Measurements from ENCODE around the gene FHOD3.

Gene FHOD3

GRCh38 chr18:36297417-36298125 lies at the start of gene FHOD3:
TSS of gene FHOD3 (plus strand) at chr18:36297713. CDS start at chr18:36297836, 123 bp downstream.
- no peak within 1 kb of the TSS for H3K27ac ChIP-seq
- H3K9ac ChIP-seq = peak within 1 kb of the TSS; percentile 69
- H3K4me3 ChIP-seq = peak within 1 kb of the TSS; percentile 79
- no peaks in the 10 kb centered on the region; the same call in 1 of the 2 replicates for H4K20me1 ChIP-seq
- peaks cover 14% of the 10 kb centered on the region; the same call in 1 of the 2 replicates for H3K27me3 ChIP-seq
- no peak for TF ChIP-seq Cebpa-rat (IDR thresholded peaks at IDR 0.05)
- H3K4me2 ChIP-seq = peak within 1 kb of the TSS; percentile 98
- H3K9me3 ChIP-seq = no peaks in the 10 kb centered on the region
- no peaks in the 10 kb centered on the region for H3K36me3 ChIP-seq
- H3K4me1 ChIP-seq = peaks cover 9% of the 10 kb centered on the region; the same call in 1 of the 2 replicates

DNA sequence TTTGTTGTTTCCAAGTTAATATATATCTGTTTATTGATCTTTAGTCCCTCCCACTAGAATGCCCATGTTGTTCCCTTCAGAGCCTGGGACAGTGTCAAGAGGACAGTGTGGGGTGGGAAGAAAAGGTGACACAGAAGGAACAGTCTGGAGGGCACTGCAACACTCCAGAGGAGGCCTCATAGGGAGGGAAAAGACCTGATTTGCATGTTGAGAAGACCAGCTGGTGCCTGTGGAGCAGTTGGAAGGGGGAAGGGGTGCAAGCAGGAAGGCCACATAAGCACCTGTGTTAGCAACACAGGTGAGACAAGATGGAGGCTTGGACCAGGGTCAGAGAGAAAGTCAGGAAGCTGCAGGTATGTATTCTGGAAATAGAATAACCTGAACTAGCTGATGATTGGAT lies 48.1 kb upstream of the FHOD3 start:
- no peak for TF ChIP-seq Cebpa-rat (IDR thresholded peaks at IDR 0.05)
- no peak overlapping the region for H3K4me3 ChIP-seq
- H3K4me1 ChIP-seq = no peaks in the 10 kb centered on the region
- H3K27me3 ChIP-seq = no peaks in the 10 kb centered on the region
- no peak overlapping the region for H3K9ac ChIP-seq
- H3K27ac ChIP-seq = no peak overlapping the region
- no peaks in the 10 kb centered on the region for H3K36me3 ChIP-seq
- H3K4me2 ChIP-seq = no peak overlapping the region
- peaks cover 20% of the 10 kb centered on the region for H3K9me3 ChIP-seq
- H4K20me1 ChIP-seq = no peaks in the 10 kb centered on the region

DNA sequence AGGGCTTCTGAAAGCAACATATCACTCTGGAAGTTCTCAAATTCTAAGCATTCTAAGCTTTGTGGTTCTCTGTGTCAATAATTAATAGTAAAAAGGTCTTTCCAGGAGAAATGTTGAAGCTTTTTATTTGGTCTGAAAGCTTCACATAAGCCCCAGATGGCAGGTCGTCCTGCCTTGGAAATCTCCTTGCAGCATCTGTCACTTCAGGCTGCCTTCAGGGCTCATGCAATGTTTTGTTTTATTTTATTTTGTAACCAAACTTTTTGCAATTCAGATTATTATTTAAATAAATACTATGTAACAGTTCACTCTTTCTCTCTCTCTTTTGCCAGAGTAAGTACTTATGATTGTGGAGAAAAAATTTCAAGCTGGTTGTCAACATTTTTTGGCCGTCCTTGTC lies 46.7 kb upstream of the FHOD3 start:
- Histone ChIP-seq H3K4me3 (no peak overlapping the region), H3K36me3 (no peaks in the 10 kb centered on the region), H3K9me3 (peaks cover 15% of the 10 kb centered on the region), H3K9ac (no peak overlapping the region), H3K4me1 (no peaks in the 10 kb centered on the region), H3K27me3 (no peaks in the 10 kb centered on the region), H3K27ac (no peak overlapping the region), H3K4me2 (no peak overlapping the region), H4K20me1 (no peaks in the 10 kb centered on the region)
- TF ChIP-seq Cebpa-rat (IDR thresholded peaks at IDR 0.05) = no peak

DNA sequence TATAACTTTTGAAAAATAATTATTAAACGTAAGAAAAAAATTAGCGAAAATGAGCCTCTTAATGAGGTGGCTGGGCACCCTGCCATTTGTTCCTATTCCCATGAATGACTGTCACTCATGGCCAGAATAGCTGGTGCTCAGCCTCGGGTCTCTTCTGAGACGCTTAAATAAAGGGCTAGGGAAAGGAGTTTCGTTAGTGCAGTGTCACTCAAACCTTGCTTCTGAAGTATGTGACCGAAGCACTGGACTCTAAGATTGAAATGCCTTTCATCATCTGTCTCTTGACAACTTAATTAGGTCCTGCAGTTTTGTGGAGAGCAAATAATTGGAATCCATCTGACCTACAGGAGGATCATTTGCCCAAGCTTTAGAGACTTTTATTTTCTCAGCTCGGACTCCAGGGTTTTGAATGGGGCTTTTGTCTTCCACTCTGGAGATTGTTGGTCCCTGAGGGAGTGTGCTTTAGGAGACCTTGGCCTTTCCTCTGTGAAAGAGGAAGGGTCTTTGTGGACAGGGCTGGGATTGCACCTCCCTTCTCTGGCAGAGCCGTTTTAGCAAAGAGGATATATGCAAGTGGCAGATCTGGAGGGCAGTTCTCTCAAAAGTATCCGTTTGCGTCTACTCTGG lies 42.3 kb upstream of the FHOD3 start:
- H3K4me2 ChIP-seq = no peak overlapping the region
- no peaks in the 10 kb centered on the region for H3K27me3 ChIP-seq
- no peak overlapping the region for H3K9ac ChIP-seq
- TF ChIP-seq Cebpa-rat (IDR thresholded peaks at IDR 0.05) = no peak
- H3K36me3 ChIP-seq = no peaks in the 10 kb centered on the region
- H3K4me3 ChIP-seq = no peak overlapping the region
- no peaks in the 10 kb centered on the region for H3K4me1 ChIP-seq
- no peaks in the 10 kb centered on the region for H4K20me1 ChIP-seq
- H3K27ac ChIP-seq = no peak overlapping the region
- no peaks in the 10 kb centered on the region for H3K9me3 ChIP-seq

DNA sequence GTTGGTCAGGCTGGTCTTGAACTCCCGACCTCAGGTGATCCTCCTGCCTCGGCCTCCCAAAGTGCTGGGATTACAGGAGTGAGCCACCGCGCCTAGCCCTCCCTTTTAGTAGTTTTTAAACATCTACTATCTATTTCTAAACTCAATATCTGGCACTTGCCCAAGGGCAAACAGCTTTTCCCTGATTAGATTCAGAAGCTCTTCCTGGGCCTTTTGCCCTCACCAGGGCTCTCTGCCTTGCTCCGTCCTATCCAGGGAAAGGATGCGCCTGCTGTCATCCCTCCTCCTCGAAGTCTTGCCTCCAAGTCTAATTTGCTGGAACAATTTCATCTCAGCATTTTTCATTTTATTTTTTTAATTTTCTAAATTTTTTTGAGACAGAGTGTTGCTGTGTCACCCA lies 41.4 kb upstream of the FHOD3 start:
- H3K4me3 ChIP-seq = no peak overlapping the region
- no peaks in the 10 kb centered on the region for H3K27me3 ChIP-seq

GRCh38 chr18:36262971-36263370 lies 34.5 kb upstream of the FHOD3 start:
- Histone ChIP-seq H3K4me3 (no peak overlapping the region), H4K20me1 (no peaks in the 10 kb centered on the region), H3K9ac (no peak overlapping the region), H3K27me3 (no peaks in the 10 kb centered on the region), H3K4me1 (no peaks in the 10 kb centered on the region), H3K4me2 (no peak overlapping the region), H3K27ac (no peak overlapping the region), H3K9me3 (no peaks in the 10 kb centered on the region), H3K36me3 (no peaks in the 10 kb centered on the region)
- no peak for TF ChIP-seq Cebpa-rat (IDR thresholded peaks at IDR 0.05)

More for the DNA sequence above, 41.4 kb upstream of the FHOD3 start:
- no peaks in the 10 kb centered on the region for H3K9me3 ChIP-seq
- no peak overlapping the region for H3K9ac ChIP-seq
- H3K27ac ChIP-seq = no peak overlapping the region
- no peaks in the 10 kb centered on the region for H3K36me3 ChIP-seq
- H3K4me1 ChIP-seq = no peaks in the 10 kb centered on the region
- H4K20me1 ChIP-seq = no peaks in the 10 kb centered on the region
- TF ChIP-seq Cebpa-rat (IDR thresholded peaks at IDR 0.05) = no peak
- no peak overlapping the region for H3K4me2 ChIP-seq

DNA sequence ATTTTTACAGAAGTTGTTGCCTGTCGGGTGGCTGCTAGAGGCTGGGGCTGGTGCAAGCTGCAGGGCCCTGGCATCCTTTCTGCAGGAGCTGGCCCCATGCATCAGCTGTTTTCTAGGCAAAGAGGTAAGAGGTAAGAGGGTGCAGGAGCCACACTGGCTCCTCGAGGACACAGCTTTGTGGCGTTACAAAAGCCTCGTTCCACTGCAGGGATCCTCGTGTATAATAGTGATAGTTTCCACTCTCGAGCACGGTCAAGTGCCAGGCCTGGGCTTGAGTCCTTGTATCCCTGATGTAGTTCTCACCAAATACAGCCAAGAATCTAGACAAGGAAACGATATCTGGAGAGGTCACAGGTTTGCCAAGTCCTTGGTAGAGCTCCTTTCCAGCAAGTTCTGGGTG lies 33.2 kb upstream of the FHOD3 start:
- no peak for TF ChIP-seq Cebpa-rat (IDR thresholded peaks at IDR 0.05)
- Histone ChIP-seq H3K9ac (no peak overlapping the region), H3K36me3 (no peaks in the 10 kb centered on the region), H3K4me1 (no peaks in the 10 kb centered on the region), H4K20me1 (no peaks in the 10 kb centered on the region), H3K4me2 (no peak overlapping the region), H3K4me3 (no peak overlapping the region), H3K9me3 (no peaks in the 10 kb centered on the region), H3K27ac (no peak overlapping the region), H3K27me3 (no peaks in the 10 kb centered on the region)

GRCh38 chr18:36265015-36265414 lies 32.5 kb upstream of the FHOD3 start:
- Histone ChIP-seq H3K36me3 (no peaks in the 10 kb centered on the region), H3K4me3 (no peak overlapping the region), H3K9me3 (no peaks in the 10 kb centered on the region), H3K27ac (no peak overlapping the region), H4K20me1 (no peaks in the 10 kb centered on the region), H3K4me1 (no peaks in the 10 kb centered on the region), H3K4me2 (no peak overlapping the region), H3K27me3 (no peaks in the 10 kb centered on the region), H3K9ac (no peak overlapping the region)
- no peak for TF ChIP-seq Cebpa-rat (IDR thresholded peaks at IDR 0.05)

- no peak overlapping the region for H3K4me3 ChIP-seq
- H3K27ac ChIP-seq = no peak overlapping the region
- H3K36me3 ChIP-seq = no peaks in the 10 kb centered on the region
- no peak for TF ChIP-seq Cebpa-rat (IDR thresholded peaks at IDR 0.05)
- H3K4me1 ChIP-seq = no peaks in the 10 kb centered on the region
- no peak overlapping the region for H3K4me2 ChIP-seq
- no peaks in the 10 kb centered on the region for H4K20me1 ChIP-seq
- no peak overlapping the region for H3K9ac ChIP-seq
- H3K27me3 ChIP-seq = no peaks in the 10 kb centered on the region
- no peaks in the 10 kb centered on the region for H3K9me3 ChIP-seq
Observed at GRCh38 chr18:36269157-36269556, 28.4 kb upstream of the FHOD3 start.

DNA sequence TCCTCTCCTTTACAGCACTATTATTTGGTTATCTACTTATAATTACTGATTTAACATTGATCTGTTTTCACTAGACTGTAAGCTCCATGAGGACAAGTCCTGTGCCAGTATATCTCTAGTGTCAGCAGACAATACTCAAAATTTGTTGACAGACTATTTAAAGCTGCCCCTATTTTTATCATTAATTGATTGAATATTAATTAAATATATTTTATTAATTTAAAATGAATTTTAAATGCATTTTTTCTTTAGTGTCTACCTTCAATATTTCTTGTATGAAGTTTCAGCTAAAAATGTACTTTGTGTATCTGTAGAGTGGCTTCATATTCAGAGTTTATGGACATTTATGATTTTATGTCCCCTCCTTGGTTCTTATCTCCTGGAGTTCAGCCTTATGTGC lies 26.4 kb upstream of the FHOD3 start:
- Histone ChIP-seq H3K9ac (no peak overlapping the region), H3K27ac (no peak overlapping the region), H3K27me3 (no peaks in the 10 kb centered on the region), H3K4me3 (no peak overlapping the region), H3K4me1 (no peaks in the 10 kb centered on the region), H3K36me3 (no peaks in the 10 kb centered on the region), H3K9me3 (no peaks in the 10 kb centered on the region), H4K20me1 (no peaks in the 10 kb centered on the region), H3K4me2 (no peak overlapping the region)
- TF ChIP-seq Cebpa-rat (IDR thresholded peaks at IDR 0.05) = no peak

All from BLaER1 (cell line).